HG03280 (cell line): ENCODE measurements around the gene SLC6A6.

ENCODE experiments used
- ATAC-seq: cut with Tn5 transposase; IDR thresholded peaks from one replicate; pipeline ENCODE4 v1.9.1; 2021; ENCODE audit warnings: mild to moderate bottlenecking, moderate library complexity; ENCODE audit not compliant: unreplicated experiment

SLC6A6 gene

DNA sequence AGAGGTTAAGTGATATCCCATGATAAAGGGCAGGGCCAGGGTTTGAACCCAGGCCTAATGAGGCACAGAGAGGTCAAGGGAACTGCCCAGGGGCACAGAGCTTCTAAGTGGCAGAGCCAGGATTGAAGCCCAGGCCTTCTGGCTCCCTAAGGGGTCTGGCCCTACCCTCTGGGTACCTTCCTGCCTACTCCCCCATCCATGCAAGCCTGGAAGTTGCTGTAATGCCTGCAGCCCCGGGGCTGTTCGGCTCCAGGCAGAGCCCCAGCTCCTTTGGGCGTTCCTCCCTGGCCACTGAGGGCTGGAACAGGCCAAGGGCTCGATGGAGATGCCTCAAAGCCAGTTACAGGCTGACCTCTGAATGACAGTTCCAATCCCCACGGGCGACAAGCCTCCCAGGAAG lies 133.2 kb downstream of the SLC6A6 start:
- ATAC-seq, result no peak

DNA sequence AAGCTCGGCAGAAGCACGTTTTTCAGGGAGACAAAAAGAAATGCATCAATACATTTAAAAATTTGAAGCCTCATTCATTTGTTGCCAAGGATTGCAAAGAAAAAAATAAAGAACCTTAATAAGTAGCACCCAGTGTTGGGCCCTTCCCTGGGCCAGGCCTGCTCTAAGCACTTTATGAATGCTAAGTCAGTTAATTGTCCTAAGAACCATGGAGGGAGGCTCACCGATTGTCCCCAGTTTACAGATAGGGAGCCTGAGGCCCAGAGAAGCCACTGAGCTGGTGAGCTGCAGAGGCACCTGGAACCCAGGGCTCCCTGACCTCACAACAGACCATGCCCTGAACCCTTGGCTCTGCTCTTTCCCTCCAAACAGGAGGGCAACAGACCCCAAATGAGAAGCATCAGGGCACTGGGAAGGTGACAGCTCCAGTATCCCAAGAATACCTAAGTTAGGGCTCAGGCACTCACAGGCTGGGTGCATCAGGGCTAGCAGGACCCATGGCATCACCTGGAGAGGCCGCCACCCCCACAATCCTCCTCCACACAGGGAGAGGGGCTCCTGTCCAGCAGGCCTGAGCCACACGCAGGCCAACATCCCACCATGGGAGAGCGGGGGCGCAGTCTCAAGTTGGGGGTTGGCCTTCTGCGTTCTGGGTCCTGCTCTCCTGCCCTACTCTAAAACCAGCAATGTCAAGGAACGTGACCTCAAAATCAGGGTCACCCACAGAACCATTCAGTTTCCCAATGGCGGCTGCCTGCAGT lies 133.8 kb downstream of the SLC6A6 start:
- ATAC-seq, result no peak

DNA sequence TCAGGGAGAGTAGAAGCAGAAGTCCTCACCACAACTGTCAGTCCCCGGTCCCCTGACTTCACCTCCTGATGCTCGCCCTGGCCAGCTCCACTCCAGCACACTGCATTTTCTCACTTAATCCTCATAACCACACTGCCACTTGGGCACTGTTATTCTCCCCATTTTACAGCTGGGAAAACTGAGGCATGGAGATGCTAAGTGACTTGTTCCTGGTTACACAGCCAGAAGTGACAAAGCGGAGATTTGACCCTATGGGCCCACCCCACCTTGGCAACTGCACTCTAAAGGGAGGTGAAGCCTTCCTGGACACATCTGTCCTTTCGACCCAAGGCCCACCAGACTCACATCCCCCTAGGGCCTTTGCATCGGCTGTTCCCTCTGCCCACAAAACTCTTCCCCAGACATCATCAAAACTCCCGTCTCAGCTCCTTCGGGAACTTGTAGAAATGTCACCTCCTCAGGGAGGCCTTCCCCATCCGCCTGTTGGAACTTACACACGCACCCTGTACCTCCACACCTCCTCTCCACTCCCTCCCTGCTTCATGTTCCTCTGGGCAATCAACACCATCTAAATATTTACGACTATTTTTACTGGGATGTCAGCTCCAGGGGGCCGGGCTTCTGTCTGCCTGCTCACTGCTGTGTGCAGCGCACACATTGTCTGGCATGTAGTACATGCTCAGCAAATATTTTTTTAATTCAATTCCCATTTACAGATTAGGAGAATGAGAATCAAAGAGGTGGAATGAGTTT lies 134.6 kb downstream of the SLC6A6 start:
- ATAC-seq, result no peak

DNA sequence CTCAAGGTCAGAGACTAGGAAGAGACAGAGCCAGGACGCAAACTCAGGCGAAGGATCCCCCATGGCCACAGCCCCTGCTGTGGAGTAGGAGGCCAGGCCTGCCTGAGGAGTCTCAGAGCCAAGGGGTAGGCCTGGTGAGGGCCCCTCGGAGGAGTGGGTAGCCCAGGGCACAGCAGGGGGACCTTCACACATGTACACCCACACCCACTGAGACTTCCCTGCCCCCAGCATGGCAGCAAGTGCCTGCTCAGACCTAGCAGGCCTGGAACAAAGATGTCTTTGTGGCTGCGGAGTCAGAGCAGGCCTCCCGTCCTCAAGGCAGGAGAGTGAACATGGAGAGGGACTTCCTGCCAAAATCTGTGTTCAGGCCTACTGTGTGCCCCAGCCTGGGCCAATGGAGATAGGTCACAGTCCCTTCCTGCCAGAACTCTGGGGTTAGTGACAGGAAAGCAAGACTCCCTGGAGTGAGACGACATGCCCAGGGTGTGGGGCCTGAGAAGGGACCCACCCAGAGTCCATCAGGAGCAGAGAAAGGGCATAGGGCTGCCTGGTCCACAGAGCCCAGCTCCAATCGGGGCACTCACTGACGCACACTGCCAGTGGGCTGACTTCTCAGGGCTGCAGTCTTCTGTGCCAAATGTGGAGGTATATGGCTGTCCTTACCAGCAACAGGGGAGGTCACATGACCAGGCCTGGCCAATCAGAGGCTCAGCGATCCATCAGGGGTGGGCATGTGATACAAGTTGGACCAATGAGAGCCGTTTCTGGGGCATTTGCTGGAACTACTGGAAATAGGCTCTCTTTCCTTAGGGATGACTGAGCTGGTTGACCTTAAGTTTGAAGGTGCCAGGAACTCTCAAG lies 135.4 kb downstream of the SLC6A6 start:
- ATAC-seq, result no peak

DNA sequence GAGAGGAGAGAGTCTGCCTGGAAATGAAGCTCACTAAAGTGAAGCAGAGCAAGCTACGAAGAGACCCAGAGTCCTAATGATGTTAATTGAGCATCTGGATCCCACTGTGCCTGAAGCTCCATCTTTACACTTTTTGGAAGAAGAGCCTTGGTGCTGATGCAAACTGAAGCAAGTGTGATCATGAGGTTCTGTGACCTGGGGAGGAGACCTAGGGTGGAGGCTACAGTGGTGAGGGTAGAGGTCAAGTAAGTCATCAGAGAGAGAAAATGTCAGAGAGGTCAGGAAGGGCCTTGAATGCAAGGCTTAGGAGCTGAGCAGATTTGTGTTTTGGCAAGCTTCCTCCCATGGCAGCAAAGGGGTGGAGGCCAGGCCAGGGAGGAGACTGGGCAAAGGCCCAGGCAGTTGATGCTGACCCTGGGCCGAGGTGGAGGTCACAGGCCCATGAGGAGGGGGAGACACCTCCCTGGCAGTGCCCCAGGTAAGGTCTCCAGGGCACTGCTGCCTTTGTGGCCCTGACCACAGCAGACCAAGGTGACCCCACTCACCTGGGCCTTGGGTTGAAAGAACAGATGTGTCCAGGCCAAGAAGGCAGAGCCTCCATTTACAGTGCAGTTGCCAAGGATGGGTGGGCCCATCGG lies 136.2 kb downstream of the SLC6A6 start:
- no peak for ATAC-seq
